Measurements from ENCODE around the gene CANX. TPM values are rescaled to one million over a fixed set of nuclear protein-coding genes. Genes with fewer than 3 reads are reported as not detected.
"Not testable (repeated sequence)": the region's sequence is repeated elsewhere in the genome, so short reads cannot be mapped to it uniquely, and the experiment has no call there.

CANX gene
- total RNA-seq (ENCODE audit: low replicate concordance): 301 and 403 TPM in 2 replicates

- Histone ChIP-seq H3K4me2 (peak within 1 kb of the TSS; percentile 82), H3K27ac (peak within 1 kb of the TSS; percentile 86), H4K20me1 (ENCODE audit: low read depth) (peaks cover 27% of the 10 kb centered on the region), H3K36me3 (no peaks in the 10 kb centered on the region), H3K27me3 (no peaks in the 10 kb centered on the region), H2AFZ (replicated peaks) (peak within 1 kb of the TSS; percentile 71), H3K4me1 (no peaks in the 10 kb centered on the region), H3F3A (ENCODE audit: low read depth) (peaks cover 13% of the 10 kb centered on the region), H3K9me3 (ENCODE audit: low read depth) (no peaks in the 10 kb centered on the region), H3K79me2 (ENCODE audit: low read depth) (peaks cover 53% of the 10 kb centered on the region), H3K4me3 (peak within 1 kb of the TSS; percentile 75), H3K9ac (peak within 1 kb of the TSS; percentile 91)
- no peak for DNase-seq (ENCODE audit: low spot score)
- Mint-ChIP-seq H3K4me3 (peak within 1 kb of the TSS; percentile 98), H3K27me3 (ENCODE audit: insufficient read depth, low read depth) (peaks cover 6% of the 10 kb centered on the region), H3K4me1 (peaks cover 27% of the 10 kb centered on the region), H3K27ac (peak within 1 kb of the TSS; percentile 97), H3K9me3 (no peaks in the 10 kb centered on the region), H3K36me3 (peaks cover 25% of the 10 kb centered on the region)
- no peak for TF ChIP-seq EZH2 (IDR thresholded peaks at IDR 0.05)
- no peak for TF ChIP-seq EZH2phosphoT487 (IDR thresholded peaks at IDR 0.05)
- no peak for TF ChIP-seq CTCF (IDR thresholded peaks at IDR 0.05)
Measured at GRCh38 chr5:179698935-179699615, at the start of gene CANX. Gene CANX, plus strand, starts transcription at chr5:179698967. Its CDS starts 6,715 bp downstream, at chr5:179705682.

GRCh38 chr5:179649166-179649703 is 49.5 kb upstream of the CANX start:
- not testable (repeated sequence) for H3K27ac Mint-ChIP-seq; H3K9ac ChIP-seq; H3K9me3 Mint-ChIP-seq; H3K4me3 Mint-ChIP-seq; H3K79me2 ChIP-seq (ENCODE audit: low read depth); H3K36me3 Mint-ChIP-seq; H3K27ac ChIP-seq; H3K4me3 ChIP-seq; H3F3A ChIP-seq (ENCODE audit: low read depth); H3K4me1 ChIP-seq; H3K36me3 ChIP-seq; H3K4me2 ChIP-seq; DNase-seq (ENCODE audit: low spot score); H4K20me1 ChIP-seq (ENCODE audit: low read depth); H3K4me1 Mint-ChIP-seq; H3K27me3 Mint-ChIP-seq (ENCODE audit: insufficient read depth, low read depth); H3K9me3 ChIP-seq (ENCODE audit: low read depth); H2AFZ ChIP-seq (replicated peaks); H3K27me3 ChIP-seq

DNA sequence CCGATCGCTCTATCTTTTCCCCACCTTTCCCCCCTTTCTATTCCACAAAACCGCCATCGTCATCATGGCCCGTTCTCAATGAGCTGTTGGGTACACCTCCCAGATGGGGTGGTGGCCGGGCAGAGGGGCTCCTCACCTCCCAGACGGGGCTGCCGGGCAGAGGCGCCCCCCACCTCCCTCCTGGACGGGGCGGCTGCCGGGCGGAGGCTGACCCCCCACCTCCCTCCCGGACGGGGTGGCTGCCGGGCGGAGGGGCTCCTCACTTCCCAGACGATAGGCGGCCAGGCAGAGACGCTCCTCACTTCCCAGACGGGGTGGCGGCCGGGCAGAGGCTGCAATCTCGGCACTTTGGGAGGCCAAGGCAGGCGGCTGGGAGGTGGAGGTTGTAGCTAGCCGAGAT is 48.5 kb upstream of the CANX start:
- not testable (repeated sequence) for H3K4me1 ChIP-seq; H3K4me3 ChIP-seq; H3K27ac ChIP-seq; H3K36me3 ChIP-seq; H3K4me3 Mint-ChIP-seq; H3K4me2 ChIP-seq; H3K27ac Mint-ChIP-seq; H3K9me3 Mint-ChIP-seq; DNase-seq (ENCODE audit: low spot score); H3K4me1 Mint-ChIP-seq; H3K79me2 ChIP-seq (ENCODE audit: low read depth); H3K27me3 Mint-ChIP-seq (ENCODE audit: insufficient read depth, low read depth); H4K20me1 ChIP-seq (ENCODE audit: low read depth); H3F3A ChIP-seq (ENCODE audit: low read depth); H3K9me3 ChIP-seq (ENCODE audit: low read depth); H2AFZ ChIP-seq (replicated peaks); H3K36me3 Mint-ChIP-seq; H3K9ac ChIP-seq; H3K27me3 ChIP-seq

- not testable (repeated sequence) for H3K4me1 Mint-ChIP-seq; H3K4me1 ChIP-seq; H3K79me2 ChIP-seq (ENCODE audit: low read depth); H3K27ac ChIP-seq; H3F3A ChIP-seq (ENCODE audit: low read depth); H3K27ac Mint-ChIP-seq; H3K27me3 Mint-ChIP-seq (ENCODE audit: insufficient read depth, low read depth); DNase-seq (ENCODE audit: low spot score); H3K9ac ChIP-seq; H3K36me3 ChIP-seq; H4K20me1 ChIP-seq (ENCODE audit: low read depth); H3K9me3 Mint-ChIP-seq; H3K4me3 ChIP-seq; H2AFZ ChIP-seq (replicated peaks); H3K36me3 Mint-ChIP-seq; H3K27me3 ChIP-seq; H3K4me3 Mint-ChIP-seq; H3K4me2 ChIP-seq; H3K9me3 ChIP-seq (ENCODE audit: low read depth)
Measured at GRCh38 chr5:179653135-179653534, 45.6 kb upstream of the CANX start.

DNA sequence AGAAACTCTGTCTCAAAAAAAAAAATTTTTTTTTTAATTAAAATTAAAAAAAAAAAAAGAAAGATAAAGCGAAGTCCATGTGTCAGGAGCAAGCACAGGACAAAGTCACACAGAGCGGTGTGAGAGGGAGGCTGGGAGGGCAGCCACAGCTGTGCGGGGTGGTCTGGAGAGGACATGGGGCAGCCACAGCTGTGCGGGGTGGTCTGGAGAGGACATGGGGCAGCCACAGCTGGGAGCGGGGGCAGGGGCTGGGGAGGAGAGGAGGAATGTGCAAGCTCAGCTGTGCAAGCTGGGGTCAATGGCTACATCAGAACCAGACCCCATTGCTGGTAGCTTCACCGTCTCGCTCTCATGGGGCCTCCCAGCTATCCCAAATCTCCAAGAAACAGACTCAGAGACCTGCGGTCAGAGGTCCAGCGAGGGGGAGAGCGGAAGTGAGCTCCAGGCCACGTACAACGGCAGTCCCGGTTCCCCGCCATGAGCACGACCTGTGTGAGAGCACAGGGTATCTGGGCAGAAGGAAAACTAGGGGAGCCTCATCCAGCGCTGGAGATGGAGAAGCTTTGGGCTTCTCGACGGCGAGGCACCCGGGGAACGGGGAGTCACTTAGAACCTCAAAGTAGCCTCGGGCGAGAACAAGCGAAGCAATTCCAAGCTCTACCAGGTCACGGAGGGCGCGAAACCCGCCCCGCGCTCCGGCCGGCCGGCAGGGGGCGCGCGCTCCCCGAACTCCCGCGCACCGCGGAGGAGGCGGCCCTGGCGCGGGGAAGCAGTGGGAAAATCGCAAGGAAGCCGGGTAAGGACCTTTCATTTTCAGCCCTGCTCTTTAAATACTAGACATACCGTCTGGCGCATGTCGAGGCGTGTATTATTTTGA is 41.2 kb upstream of the CANX start:
- H3K4me3 Mint-ChIP-seq; H3K79me2 ChIP-seq (ENCODE audit: low read depth); H3K27me3 Mint-ChIP-seq (ENCODE audit: insufficient read depth, low read depth); H3K27me3 ChIP-seq; DNase-seq (ENCODE audit: low spot score); H3K4me1 Mint-ChIP-seq; H3K27ac ChIP-seq; H4K20me1 ChIP-seq (ENCODE audit: low read depth); H3K4me3 ChIP-seq; H3F3A ChIP-seq (ENCODE audit: low read depth); H3K9ac ChIP-seq; H3K9me3 Mint-ChIP-seq; H2AFZ ChIP-seq (replicated peaks); H3K36me3 ChIP-seq; H3K36me3 Mint-ChIP-seq; H3K27ac Mint-ChIP-seq; H3K4me2 ChIP-seq; H3K9me3 ChIP-seq (ENCODE audit: low read depth); H3K4me1 ChIP-seq: not testable (repeated sequence)

- H3K36me3 Mint-ChIP-seq; H3K27me3 Mint-ChIP-seq (ENCODE audit: insufficient read depth, low read depth); H3K4me1 Mint-ChIP-seq; H3K4me1 ChIP-seq; H3K36me3 ChIP-seq; H3K9me3 ChIP-seq (ENCODE audit: low read depth); H3K27ac Mint-ChIP-seq; H4K20me1 ChIP-seq (ENCODE audit: low read depth); H3K9me3 Mint-ChIP-seq; H2AFZ ChIP-seq (replicated peaks); H3K9ac ChIP-seq; H3K27me3 ChIP-seq; H3K79me2 ChIP-seq (ENCODE audit: low read depth); H3F3A ChIP-seq (ENCODE audit: low read depth); H3K27ac ChIP-seq: not testable (repeated sequence)
- Histone ChIP-seq H3K4me3 (peak overlapping the region; percentile 50), H3K4me2 (peak overlapping the region; percentile 75)
- peak overlapping the region; percentile 80 for H3K4me3 Mint-ChIP-seq
- DNase-seq (ENCODE audit: low spot score): peak; percentile 12
Measured at GRCh38 chr5:179658179-179658856, 40.4 kb upstream of the CANX start.
